Ectodermal cell (in vitro differentiated cells): ENCODE measurements around the gene NAT10.
"Not testable (repeated sequence)": the region's sequence is repeated elsewhere in the genome, so short reads cannot be mapped to it uniquely, and the experiment has no call there.

ENCODE experiments used
- H3K27ac ChIP-seq: 2 replicates; pipeline ENCODE4 v1.7.0; 2013; ENCODE audit warnings: mild to moderate bottlenecking, low read depth, low read length; ENCODE audit not compliant: insufficient read depth, poor library complexity, severe bottlenecking
- H3K27me3 ChIP-seq: 2 replicates; pipeline ENCODE4 v1.7.0; 2013; ENCODE audit warnings: mild to moderate bottlenecking, low read length; ENCODE audit not compliant: insufficient read depth, control insufficient read depth, poor library complexity, severe bottlenecking
- H3K36me3 ChIP-seq: one replicate; pipeline ENCODE4 v1.7.0; 2013; ENCODE audit warnings: low read length; ENCODE audit not compliant: control insufficient read depth, insufficient read depth
- H3K4me1 ChIP-seq: one replicate; pipeline ENCODE4 v1.7.0; 2013; ENCODE audit warnings: low read length; ENCODE audit not compliant: control insufficient read depth, insufficient read depth
- H3K4me3 ChIP-seq: 2 replicates; pipeline ENCODE4 v1.7.0; 2013; ENCODE audit warnings: low read depth, low read length, control low read depth; ENCODE audit not compliant: insufficient read depth
- H3K9me3 ChIP-seq: 2 replicates; pipeline ENCODE4 v1.7.0; 2013; ENCODE audit warnings: mild to moderate bottlenecking, low read length, moderate library complexity; ENCODE audit not compliant: control insufficient read depth
- WGBS, 2 experiments: methylation state at CpG; one replicate each; pipeline ENCODE4 v1.1.7; 2013; ENCODE audit warnings: missing lambda C conversion rate in 2 of 2; 5-methylcytosine and 5-hydroxymethylcytosine counted together

Gene NAT10

DNA sequence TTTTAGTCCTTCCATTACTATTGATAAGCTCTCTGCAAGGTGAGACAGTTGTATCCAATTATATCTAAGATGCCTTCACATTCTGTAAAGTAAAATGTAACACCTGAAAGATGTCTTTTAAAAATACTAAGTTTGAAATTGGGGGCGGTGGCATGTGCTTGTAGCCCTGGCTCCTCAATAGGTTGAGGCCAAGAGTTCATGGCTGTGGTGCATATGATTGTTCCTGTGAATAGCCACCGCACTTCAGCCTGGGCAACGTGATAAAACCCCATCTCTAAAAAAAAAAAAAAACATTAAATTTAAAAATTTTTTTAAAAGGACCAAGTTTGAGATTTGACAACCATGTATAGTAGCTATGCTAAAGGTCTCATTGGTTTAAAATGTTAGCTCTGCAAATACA is 33.4 kb upstream of the NAT10 start:
- Histone ChIP-seq H3K36me3 (peaks cover 44% of the 10 kb centered on the region), H3K4me1 (no peaks in the 10 kb centered on the region), H3K27ac (no peak overlapping the region), H3K9me3 (no peaks in the 10 kb centered on the region), H3K4me3 (no peak overlapping the region), H3K27me3 (no peaks in the 10 kb centered on the region)
- 95 to 100% methylated on average over 1 of the region's 3 CpGs for WGBS, 2 experiments

DNA sequence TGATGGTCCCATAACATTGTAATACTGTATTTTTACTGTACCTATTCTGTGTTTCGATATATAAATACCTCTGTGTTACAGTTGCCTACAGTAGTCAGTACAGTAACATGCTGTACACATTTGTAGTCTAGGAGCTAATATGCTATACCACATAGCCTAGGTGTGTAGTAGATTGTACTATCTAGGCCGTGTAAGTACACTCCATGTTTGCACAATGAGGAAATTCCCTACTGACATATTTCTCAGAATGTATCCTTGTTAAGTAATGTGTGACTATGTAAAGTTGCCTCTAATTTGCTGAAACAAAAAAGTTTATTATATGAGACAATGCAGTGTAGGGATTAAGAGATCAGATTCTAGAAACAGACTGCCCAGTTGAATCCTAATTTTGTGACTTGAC is 32.6 kb upstream of the NAT10 start:
- H3K4me1 ChIP-seq, result no peaks in the 10 kb centered on the region
- no peaks in the 10 kb centered on the region for H3K27me3 ChIP-seq
- H3K9me3 ChIP-seq, result no peaks in the 10 kb centered on the region
- H3K4me3 ChIP-seq, result no peak overlapping the region
- no peak overlapping the region for H3K27ac ChIP-seq
- peaks cover 46% of the 10 kb centered on the region for H3K36me3 ChIP-seq
- 100% methylated on average over 1 to 2 of the region's 2 CpGs for WGBS, 2 experiments

DNA sequence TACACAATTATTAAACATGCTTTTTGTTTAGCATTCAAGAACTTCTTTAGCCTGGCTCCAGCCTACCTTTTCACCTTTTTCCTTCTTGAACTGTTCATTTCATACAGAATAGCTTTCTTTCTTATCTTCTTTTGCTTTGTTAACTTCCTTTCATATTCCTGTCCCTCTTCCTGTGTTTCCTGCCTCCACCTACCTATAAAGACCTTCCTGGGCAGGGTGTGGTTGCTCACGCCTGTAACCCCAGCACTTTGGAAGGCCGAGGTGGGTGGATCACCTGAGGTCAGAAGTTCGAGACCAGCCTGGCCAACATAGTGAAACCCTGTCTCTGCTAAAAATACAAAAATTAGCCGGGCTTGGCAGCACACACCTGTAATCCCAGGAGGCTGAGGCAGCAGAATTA is 31.0 kb upstream of the NAT10 start:
- no peaks in the 10 kb centered on the region for H3K4me1 ChIP-seq
- H3K4me3 ChIP-seq, result no peak overlapping the region
- no peaks in the 10 kb centered on the region for H3K9me3 ChIP-seq
- no peak overlapping the region for H3K27ac ChIP-seq
- WGBS, 2 experiments, result 83 to 92% methylated on average over 4 of the region's 4 CpGs
- H3K36me3 ChIP-seq, result peaks cover 60% of the 10 kb centered on the region
- no peaks in the 10 kb centered on the region for H3K27me3 ChIP-seq

DNA sequence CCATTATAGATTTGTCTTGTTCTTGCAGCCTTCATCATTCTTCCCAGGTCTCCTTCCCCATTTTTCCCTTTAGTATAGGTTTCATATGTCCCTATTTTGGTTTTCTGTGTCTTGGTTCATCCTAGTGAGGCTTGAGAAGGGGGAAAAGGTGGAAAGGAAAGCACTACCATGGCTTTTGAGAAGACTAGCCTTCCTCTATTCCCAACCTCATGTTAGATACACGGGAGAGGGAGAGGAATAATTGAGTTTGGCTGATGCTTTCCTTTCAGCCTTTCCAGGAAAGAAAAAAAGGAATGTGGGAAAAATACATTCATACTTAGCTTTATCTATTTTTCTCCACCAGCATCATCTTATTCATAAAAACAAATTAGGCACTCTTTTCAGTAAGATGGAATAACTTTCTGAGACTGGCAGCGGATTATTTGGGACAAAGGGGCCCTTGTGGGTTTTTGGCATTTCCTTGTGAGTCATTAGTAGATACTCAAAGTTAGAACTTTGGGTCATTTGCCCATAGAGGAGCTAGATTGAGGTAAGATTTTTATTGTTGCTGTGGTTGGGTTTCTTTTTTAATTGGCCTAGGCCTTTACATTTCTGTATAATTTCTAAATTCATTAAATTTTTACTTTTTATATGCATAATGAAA is 30.1 kb upstream of the NAT10 start:
- WGBS, 2 experiments, result 92 to 100% methylated on average over 1 to 2 of the region's 2 CpGs
- Histone ChIP-seq H3K4me1 (no peaks in the 10 kb centered on the region), H3K9me3 (no peaks in the 10 kb centered on the region), H3K4me3 (no peak overlapping the region), H3K27ac (no peak overlapping the region), H3K27me3 (no peaks in the 10 kb centered on the region), H3K36me3 (peaks cover 66% of the 10 kb centered on the region)

- Histone ChIP-seq H3K9me3 (no peaks in the 10 kb centered on the region), H3K36me3 (peaks cover 71% of the 10 kb centered on the region), H3K4me1 (no peaks in the 10 kb centered on the region), H3K27ac (no peak overlapping the region), H3K4me3 (no peak overlapping the region), H3K27me3 (no peaks in the 10 kb centered on the region)
- 94 to 97% methylated on average over 3 of the region's 4 CpGs for WGBS, 2 experiments
Measured at GRCh38 chr11:34080609-34081008, 24.8 kb upstream of the NAT10 start.

- H3K27me3 ChIP-seq, result no peaks in the 10 kb centered on the region
- H3K4me3 ChIP-seq, result no peak overlapping the region
- H3K27ac ChIP-seq, result no peak overlapping the region
- WGBS, 2 experiments, result 58 to 67% methylated on average over 2 of the region's 2 CpGs
- H3K4me1 ChIP-seq, result no peaks in the 10 kb centered on the region
- H3K36me3 ChIP-seq, result peaks cover 62% of the 10 kb centered on the region
- H3K9me3 ChIP-seq, result no peaks in the 10 kb centered on the region
Measured at GRCh38 chr11:34084637-34085036, 20.8 kb upstream of the NAT10 start.

DNA sequence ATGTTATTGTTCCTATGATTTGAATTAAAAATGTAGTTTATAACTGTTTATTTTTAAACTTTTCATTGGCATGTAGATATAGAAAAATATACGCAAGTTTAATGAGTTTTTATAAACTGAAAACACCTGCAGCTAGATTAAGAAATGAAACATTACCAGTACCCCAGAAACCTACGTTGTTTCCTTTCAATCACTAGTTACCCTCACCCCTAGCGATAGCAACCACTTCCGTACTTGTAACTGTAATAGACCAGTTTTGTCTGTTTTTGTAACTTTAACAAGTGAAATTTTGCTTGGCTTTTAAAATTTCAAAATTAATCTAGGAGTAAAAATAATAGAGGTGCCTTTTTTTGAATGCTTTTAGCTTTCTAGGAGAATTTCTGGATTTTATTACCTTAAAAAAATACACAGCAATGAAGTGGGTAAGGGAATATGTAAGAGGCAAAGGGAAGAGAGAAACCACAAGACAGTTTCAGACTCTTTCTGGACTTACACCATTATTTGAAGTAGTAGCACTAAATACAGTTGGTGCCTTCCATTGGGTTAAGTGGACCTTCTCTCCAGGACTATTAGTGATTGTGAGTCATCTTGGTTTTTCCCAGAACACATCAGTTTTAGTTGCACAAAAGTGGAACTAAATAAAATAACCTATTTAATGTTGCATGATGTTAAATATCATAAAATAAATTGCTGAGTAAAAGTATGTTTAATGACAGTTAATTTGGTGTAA is 18.7 kb upstream of the NAT10 start:
- peaks cover 68% of the 10 kb centered on the region for H3K36me3 ChIP-seq
- no peaks in the 10 kb centered on the region for H3K9me3 ChIP-seq
- H3K27ac ChIP-seq, result no peak overlapping the region
- no peaks in the 10 kb centered on the region for H3K4me1 ChIP-seq
- H3K27me3 ChIP-seq, result no peaks in the 10 kb centered on the region
- 80 to 100% methylated on average over 2 to 4 of the region's 4 CpGs for WGBS, 2 experiments
- no peak overlapping the region for H3K4me3 ChIP-seq

GRCh38 chr11:34091825-34092224 is 13.6 kb upstream of the NAT10 start:
- Histone ChIP-seq H3K27ac (no peak overlapping the region), H3K36me3 (peaks cover 73% of the 10 kb centered on the region), H3K9me3 (no peaks in the 10 kb centered on the region), H3K27me3 (no peaks in the 10 kb centered on the region), H3K4me1 (no peaks in the 10 kb centered on the region), H3K4me3 (no peak overlapping the region)
- WGBS, 2 experiments, result 95 to 100% methylated on average over 1 of the region's 1 CpG

GRCh38 chr11:34094900-34095299 is 10.5 kb upstream of the NAT10 start:
- WGBS, 2 experiments, result 97 to 100% methylated on average over 2 of the region's 2 CpGs
- H3K27ac ChIP-seq, H3K27me3 ChIP-seq: not testable (repeated sequence)

GRCh38 chr11:34098813-34099212 is 6.6 kb upstream of the NAT10 start:
- peaks cover 66% of the 10 kb centered on the region for H3K36me3 ChIP-seq
- no peak overlapping the region for H3K4me3 ChIP-seq
- H3K27ac ChIP-seq, result no peak overlapping the region
- no peaks in the 10 kb centered on the region for H3K4me1 ChIP-seq
- H3K9me3 ChIP-seq, result no peaks in the 10 kb centered on the region
- 94 to 96% methylated on average over 2 of the region's 2 CpGs for WGBS, 2 experiments
- H3K27me3 ChIP-seq, result no peaks in the 10 kb centered on the region

More at GRCh38 chr11:34094900-34095299, 10.5 kb upstream of the NAT10 start:
- H3K9me3 ChIP-seq, H3K4me1 ChIP-seq, H3K4me3 ChIP-seq: not testable (repeated sequence)
- peaks cover 90% of the 10 kb centered on the region for H3K36me3 ChIP-seq
